Amniotic stem cell (primary cell): ENCODE data around the gene EPHB3.

ENCODE experiments used
- DNase-seq: peaks from one replicate; lab custom pipeline; 2025; lab: John Stamatoyannopoulos, UW

EPHB3 gene

DNA sequence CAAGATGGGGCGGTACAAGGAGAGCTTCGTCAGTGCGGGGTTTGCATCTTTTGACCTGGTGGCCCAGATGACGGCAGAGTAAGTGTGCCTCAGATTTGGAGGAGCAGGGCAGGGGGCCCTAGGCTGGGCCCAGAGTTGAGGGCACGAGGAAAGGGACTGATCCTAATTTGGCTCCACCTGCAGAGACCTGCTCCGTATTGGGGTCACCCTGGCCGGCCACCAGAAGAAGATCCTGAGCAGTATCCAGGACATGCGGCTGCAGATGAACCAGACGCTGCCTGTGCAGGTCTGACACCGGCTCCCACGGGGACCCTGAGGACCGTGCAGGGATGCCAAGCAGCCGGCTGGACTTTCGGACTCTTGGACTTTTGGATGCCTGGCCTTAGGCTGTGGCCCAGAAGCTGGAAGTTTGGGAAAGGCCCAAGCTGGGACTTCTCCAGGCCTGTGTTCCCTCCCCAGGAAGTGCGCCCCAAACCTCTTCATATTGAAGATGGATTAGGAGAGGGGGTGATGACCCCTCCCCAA, 19.8 kb downstream of the EPHB3 start:
- DNase-seq: no peak

DNA sequence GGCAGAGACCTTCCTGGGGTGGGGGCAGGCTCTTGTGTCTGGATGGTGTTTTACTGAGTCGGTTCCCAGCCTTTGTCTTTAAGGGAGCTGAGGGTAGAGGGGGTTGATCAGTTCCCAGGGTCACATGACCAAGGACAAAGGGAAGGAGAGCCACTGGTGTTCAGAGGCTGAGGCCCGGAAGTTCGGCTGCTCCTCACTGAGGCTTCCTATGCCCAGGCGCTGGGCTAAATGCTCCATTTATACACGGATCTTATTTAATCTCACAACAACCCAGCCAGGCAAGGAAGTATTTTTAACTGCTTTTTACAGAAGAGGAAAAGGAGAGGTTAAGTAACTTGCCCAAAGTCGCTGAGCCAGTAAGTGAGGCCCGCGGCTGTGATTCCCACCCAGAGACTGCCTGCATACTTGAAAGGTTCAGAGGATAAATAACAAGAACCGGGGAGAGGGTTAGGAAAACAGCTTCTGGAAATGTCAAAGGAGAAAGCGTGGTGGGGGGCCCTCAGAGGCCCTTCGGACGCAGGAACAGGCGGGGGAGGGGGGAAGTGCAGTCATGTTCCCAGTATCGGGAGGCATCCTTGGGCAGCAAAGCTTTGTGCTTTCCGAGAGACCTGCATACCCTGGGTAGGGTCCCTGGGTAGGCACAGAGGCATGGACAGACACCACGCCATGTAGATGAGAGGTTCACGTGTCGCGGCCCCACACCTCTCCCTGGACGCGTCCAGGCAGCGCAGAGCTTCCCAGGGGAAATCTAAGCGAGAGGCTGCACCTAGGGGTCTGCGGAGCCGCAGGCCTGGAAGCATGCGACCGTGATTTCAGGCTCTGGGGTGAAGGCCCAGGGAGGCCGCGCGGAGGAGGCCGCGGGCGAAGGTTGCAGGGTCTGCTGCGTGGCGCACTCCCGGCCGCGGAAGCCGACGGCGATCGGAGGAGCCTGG, 21.3 kb downstream of the EPHB3 start:
- no peak for DNase-seq

DNA sequence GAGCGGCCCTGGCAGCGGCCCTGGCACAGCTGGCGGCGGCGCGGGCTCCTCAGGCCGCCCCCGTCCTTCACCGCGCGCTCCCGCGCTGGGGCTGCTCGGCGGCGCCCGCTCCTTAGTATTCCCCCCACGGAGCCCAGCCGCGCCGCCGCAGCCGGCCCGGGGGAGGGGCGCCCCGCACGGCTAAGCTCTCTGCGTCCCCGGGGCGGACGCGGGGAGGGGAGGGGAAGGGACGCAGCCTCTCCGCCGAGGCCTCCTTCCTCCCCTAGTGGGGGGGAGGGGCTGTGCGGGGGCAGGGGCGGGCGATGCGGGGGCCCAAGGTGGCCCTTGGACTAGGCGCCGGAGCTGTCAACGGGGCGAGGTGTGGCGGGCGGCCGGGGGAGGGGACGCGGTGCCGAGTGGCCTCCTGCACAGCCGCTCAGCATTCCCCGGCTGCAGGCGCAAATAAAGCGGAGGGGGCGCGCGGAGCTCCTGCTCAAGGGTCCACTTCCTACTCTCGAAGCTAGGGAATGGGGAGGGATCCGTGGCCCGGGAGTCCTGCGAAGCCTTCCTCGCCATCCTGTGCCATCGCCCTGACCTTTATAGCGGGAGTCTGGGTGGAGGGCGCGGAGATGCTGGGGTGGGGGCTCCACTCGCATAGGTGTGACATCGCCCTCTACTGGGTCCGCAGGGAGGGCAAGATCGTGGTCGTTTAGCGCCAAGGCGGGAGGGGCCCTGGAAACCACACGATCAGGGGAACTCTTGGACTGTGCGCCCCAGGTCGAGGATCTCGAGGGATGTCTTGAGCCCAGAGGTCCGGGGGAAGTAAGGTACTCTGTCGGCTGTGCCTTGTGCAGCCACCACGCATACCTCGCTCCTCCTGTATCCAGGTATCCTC, 22.2 kb downstream of the EPHB3 start:
- DNase-seq: no peak

DNA sequence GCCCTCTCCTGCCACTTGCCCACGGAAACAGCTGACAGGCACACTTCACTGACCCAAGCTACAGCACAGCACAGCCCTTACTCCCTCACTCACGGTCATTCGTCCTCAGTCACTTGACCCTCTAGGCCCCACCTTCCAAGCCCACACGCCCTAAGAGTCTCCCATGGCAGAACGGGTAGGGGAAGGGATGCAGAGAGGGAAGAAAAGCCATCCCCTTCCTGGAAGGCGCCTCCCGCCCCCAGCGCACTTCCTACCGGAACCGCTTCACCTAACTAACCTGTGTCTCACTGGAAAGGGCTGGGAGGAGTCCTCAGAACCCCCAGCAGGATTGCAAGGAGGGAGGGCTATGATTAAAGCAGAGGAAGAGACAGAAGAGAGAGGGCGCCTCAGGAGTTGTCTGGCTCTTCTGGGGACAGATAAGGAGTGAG, 22.9 kb downstream of the EPHB3 start:
- DNase-seq: no peak

DNA sequence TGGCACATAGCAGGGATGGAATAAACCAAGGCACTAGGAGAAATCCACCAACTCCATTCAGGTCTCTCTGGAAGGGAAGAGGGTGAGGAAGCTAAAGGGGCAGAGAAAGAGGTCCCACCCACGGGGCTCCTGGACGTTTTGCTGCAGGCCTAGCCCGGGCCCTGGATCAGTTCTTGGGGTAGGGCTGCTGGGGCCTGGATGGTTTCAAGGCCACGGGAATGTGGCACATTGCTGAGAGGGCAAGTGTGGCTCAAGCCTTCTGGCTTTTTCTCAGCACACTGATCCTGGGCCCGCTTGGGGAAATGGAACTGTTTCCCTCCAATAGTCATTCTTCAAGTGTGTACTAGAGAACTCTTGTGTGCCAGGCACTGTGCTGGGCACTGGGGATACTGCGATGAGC, 24.0 kb downstream of the EPHB3 start:
- DNase-seq: no peak

DNA sequence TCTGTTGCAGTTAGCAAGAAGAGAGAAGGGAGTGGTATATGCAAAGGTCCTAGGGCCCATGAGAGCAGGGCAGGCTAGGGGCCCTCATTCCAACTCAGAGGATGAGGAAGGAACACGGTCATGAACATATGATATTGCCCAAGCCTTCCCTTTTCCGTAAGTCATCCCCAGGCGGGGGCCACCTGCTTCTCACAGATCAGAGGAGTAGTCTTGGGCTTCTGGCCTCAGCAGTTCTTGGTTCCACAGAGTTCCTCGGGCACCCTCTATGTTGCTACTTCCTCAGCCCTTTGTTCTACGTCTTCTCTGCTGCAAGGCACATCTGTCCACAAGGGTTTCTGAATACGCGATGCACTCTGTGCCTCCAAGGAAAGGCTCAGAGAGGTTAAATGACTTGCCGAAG, 25.3 kb downstream of the EPHB3 start:
- DNase-seq: no peak

DNA sequence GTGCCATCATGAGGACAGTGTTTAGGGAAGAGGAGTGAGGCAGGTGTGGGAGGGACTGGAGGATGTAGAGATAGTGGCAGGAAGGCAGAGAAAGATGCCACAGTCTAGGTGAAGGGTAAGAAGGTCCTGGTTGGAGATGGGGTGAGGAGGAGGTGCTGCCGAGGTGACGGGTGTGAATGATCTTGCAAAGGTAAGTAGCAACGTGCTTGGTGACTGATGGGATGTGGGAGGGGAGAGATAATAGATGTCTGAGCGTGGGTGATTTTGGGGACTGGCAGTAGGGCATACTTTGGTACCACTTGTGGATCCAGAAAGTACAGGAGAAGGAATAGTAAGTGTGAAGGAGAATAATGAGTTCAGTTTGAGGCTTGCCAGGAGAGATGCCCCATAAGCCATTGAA, 27.2 kb downstream of the EPHB3 start:
- no peak for DNase-seq

DNA sequence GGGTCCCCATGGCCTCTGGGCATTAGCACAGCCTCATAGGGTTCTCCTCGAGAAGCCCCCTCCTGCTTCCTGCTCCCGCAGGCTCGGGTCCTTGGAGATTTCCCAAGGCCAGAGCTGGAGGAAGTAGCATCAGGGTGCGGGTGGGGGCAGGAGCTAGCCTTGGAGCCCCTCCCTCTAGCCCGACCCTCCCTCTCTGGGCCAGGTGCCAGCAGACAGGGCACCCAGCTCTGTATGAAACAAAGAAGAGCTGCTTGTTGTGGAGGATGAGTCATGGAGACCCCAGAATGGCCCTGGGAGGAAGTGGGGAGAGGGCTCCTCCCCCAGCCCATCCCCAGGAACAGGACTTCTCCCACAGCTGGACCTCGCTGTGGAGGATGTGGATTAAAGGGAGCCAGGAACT, 29.2 kb downstream of the EPHB3 start:
- DNase-seq: no peak

DNA sequence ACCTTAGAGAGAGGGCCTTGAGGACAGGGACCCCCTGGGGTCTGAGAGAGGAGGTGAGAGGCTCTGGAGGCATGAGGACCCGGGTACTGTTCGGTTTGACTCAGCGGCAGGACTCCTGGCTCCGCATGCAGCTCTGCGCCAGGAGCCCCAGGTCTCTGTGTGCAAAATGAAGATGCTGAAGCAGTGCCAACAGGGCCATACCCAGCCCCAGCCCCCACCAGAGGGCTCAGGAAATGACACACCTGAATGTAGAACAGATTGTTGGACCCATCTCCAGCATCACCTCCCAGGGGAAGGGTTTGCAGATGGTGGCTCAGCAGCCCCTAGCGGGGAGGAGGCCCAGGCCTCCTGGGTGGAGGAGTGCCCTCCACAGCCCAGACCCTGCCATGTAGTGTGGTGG, 30.2 kb downstream of the EPHB3 start:
- no peak for DNase-seq

DNA sequence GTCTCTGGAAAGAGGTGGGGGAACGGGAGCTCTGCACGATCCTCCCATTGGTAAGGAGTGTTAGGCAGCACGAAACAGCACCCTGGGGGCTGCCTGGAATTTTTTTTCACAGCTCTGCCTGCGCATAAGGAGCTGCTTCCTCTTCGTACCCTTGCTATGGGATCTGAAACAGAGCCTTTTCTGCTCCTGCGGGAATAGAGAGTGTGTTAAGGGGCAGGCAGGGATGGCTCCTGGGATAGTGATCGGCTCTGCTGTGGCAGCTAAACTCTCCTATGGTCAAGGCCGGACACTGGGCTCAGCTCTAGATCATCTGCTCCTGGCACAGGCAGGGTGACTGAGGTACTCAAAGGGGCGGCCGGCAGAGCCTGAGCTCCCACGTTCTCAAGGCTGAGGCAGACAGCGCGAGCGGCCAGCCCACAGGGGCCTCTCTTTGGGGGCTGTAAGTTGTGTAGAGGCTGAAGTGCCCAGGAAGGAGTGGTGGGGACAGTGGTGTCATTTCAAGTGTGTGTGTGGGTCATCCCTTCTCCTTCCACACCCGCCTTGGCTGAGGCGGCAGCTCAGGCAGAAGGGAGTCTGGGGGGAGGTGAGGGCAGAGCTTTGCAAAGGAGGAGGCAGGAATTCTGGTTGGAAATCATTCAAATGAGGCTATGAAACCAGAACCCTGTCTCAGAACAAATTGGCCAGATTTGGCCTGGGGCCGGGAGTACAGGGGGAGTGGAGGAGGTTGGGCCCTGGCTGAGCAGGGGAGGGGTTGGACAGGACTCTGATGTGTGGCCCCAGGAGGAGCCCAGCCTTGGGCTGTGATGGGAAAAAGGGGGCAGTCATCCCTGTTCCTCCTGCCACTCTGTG, 31.0 kb downstream of the EPHB3 start:
- no peak for DNase-seq

DNA sequence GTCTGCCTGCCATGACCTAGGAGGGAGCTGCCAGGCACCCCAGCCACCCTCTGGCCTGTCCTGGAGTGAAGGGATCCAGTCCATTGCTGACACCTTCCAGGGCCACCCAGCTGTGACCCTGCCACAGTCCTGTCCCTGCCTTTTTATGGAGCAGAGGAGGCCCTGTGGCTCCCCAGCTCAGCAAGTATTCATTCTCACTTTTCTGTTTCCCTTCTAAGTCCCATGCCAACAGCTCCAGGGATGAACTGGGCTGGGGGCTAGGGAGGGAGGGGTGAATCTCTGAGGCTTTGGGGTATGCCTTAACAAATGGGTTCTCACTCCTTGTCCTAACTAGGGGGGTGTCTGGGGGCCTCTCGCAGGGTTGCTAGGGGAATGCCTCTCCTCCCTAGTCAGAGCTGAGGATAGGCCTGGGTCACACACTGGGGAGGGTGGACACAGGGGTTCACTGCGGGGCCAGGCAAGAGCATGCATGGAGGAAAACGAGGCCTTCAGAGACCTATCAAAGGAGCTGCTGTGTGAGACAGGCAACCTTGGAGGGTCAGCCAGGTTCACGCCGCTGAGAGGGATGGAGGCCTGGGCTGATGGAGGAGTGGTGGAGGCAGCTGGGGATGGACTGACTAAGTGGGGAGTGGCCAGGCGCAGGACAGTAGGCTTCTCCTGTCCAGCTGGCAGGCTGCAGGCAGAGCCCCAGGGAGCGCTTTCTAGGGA, 31.8 kb downstream of the EPHB3 start:
- no peak for DNase-seq

DNA sequence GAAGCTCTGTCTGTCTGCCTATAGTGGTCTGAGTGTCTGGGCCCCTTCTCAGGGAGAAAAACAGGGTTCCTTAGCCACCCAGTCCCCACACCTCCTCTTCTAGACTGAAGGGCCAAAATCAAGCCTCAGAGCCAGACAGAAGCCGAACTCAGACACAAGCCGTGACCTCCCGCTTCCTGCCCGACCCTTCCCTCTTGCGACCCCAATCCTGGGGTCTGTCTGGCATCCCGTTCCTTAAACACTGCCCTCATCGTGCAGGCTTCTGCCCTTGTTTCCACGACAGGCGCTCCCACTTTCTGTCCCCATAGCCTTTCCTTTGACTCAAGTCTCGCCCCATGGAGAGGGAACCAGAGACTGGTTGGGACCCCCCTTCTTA, 32.3 kb downstream of the EPHB3 start:
- no peak for DNase-seq

DNA sequence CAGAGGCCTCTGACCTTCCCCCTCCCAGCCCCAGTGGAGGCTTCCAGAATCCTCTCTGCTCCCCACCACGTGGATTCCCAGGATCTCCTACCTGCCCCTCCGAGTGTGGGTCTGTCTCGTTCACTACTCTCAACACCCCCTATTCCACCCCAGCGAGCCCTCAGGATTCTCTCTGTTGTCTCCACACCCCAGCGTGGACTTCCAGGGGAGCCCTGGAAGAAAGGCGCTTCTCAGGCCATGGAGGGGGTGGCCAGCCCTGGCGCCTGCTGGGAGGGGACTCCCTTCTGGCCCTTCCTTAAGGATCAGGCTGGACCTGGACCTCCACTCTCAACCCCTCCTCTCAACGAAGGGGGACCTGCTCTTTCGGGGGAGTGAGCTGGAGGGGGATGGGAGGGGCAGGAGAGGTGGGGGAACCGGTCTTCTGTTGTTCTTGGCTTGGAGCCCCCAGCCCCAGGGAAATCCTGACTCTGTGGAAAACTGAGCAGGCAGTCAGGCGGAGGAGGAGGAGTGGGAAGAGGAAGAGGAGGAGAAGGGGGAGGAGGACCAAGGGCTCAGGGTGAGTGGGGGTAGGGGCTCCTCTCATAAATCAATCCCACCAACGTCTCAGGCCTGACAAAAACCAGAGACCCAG, 32.9 kb downstream of the EPHB3 start:
- DNase-seq: no peak

DNA sequence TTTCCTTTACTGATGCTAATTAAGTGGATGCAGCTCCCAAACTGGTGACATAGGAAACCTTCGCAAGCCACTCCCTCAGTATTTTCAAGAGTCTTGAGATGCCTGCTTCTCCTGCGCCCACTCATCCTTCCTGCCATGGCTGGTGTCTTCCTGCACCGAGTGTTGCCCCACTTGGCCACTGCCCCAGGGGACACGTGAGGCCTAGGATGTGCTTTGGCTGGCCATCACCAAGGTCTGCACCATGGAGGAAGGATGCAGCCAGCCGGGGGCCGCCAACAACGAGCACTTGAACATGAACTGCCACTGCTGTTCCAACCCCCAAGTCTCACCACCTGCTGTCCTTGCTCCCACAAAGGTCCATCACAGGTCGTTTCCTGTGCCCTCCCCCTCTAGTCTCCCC, 34.1 kb downstream of the EPHB3 start:
- DNase-seq: no peak

DNA sequence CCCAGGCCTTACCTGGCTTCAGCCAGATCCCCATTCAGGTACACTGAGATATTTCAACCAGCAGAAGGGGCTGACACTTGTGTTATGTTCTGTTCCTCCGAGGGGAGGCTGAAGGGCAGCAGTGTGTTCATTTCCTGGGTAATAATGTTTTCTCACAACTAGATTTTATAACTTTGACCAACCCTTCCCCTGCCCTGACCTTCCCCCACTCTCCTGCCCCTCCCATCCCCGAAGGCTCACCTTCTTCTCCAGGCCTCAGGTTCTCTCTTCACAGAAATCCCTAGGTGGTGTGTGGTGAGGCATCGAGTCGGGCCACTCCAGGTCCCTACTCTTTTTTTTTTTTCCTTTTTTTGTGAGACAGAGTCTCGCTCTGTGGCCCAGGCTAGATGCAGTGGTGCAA, 34.6 kb downstream of the EPHB3 start:
- DNase-seq: no peak

DNA sequence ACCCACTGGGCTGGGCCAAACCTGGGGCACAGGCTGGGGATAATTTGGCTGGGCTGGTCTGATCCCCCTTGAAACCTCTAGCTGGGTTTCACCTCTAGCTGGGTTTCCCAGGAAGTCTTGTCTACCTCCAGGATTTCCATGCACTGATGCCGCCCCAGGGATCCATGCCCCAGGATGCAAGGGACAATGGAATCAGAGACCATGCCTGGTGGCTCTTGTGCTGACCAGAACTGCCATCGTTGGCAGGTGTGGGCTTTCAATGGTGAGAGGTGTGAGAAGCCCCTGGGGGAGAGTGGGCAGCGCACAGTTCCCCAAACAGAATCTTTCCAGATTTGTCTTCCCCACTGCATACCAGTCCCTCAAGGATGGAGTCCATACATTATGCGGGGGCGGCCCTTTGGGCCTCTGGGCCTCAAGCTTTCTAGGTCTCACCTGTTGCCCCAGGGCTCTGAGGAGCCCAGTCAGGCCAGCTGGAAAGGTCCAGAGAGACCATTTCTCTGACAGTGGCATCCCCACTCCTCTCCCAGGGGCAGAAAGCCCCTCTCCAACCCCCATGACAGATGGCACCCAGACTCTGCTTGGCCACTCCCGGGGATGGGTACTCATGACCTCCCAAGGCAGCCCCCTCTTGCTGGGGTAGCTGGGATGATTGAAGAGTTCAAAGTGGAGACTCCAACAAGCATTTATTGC, 35.4 kb downstream of the EPHB3 start:
- DNase-seq: no peak

DNA sequence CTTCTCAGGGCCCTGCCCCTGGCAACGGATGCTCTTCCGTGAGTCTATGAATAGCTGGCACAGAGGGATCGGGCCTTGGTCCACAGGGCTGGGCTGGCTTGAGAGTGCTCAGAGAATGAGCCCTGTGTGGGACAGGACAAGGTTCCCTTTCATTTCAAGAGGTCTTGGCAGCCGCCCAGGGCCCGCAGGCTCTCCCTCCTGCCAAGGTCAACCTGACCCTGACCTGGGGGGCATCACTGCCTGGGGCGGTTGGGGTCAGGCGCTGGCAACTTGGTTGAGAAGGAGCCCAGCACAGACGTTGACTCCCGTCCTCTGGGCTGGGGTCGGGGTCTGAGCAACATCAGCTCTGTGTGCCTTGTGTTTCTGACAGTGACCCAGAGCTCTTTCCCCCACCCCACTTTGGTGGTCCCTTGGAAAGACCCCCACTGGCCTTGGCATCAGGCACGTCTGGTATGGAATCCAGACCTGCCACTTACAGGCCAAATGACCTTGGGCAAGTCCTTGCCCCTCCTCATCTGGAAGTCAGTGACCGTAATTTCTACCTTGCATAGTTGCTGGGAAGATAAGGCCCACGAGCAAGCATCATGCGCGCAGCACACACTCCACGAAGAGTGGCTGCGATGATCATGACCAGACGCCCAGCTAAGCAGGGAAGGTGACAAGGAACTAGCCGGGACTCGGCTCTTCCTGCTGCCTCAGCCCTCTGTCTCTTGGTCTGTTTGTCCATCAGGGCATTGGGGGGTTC, 36.4 kb downstream of the EPHB3 start:
- no peak for DNase-seq

DNA sequence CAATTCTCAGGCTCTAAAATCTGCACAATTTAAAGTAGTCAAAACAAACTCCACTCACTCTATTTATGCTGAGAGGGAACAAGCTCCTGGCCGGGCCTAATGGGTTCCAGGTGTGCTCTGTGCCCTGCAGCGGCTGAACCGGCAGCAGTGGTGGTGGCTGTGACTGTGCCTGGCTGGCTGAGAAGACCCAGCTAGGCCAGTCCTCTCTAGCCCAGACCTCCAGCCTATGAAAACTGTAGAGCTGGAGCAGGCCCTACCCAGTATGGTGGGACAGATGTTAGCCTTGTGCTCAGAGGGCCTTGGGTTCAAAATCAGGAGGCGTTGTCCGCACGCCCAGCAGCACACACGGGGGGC, 37.0 kb downstream of the EPHB3 start:
- DNase-seq: no peak

DNA sequence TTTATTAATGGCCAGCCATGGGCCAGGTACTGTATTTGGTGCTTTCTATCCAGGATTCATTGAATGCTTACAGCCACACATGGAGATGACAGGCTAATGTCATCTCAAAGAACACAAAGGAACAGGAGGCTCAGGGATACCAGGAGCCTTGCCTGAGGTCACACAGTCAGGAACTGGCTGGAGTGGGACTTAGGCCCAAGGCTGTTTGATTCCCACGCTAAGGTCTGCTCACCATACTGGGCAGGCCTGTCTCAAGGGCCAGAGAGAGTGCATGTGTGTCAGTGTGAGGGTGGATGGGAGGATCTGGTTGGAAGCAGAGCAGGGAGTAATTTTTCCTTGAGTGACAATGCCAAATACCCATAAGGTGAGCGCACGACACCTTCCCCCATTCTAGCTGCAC, 37.6 kb downstream of the EPHB3 start:
- DNase-seq: no peak
